K562 (cell line): ENCODE results near the gene COPG2. TPM values are rescaled to one million over a fixed set of nuclear protein-coding genes. Genes with fewer than 3 reads are reported as not detected.
A peak's percentile ranks its signal among the peaks of the same experiment; 100 is the strongest.

Experiments
- CBFA2T3 ChIP-seq: fragments of 450-650 bp; IDR thresholded peaks from 2 replicates; pipeline ENCODE4 v1.6.1; 2017
- CCAR2 ChIP-seq: fragments of 200-400 bp; formaldehyde crosslinking; IDR thresholded peaks from 2 replicates; pipeline ENCODE4 v1.6.1; 2017; ENCODE audit warnings: mild to moderate bottlenecking, low read depth, low read length
- CHCHD3 ChIP-seq: fragments of 250-450 bp; sonication (Bioruptor Pico); IDR thresholded peaks from 2 replicates; pipeline ENCODE4 v2.1.2; 2022; ENCODE audit warnings: mild to moderate bottlenecking
- DPF2 ChIP-seq: fragments of 450-650 bp; IDR thresholded peaks from 2 replicates; pipeline ENCODE4 v1.6.1; 2016
- IRF2 ChIP-seq: sonication (generic); formaldehyde crosslinking; IDR thresholded peaks from 2 replicates; pipeline ENCODE4 v1.8.1; 2022; ENCODE audit warnings: mild to moderate bottlenecking, missing genetic modification reagents
- MAFF ChIP-seq: IDR thresholded peaks from 2 replicates; pipeline ENCODE4 v1.6.1; 2012; ENCODE audit warnings: low read length, improper control_type of control experiment
- NBN ChIP-seq: fragments of 450-650 bp; IDR thresholded peaks from 2 replicates; pipeline ENCODE4 v1.6.1; 2016; ENCODE audit warnings: low read depth, mild to moderate bottlenecking
- SIN3A ChIP-seq, 2 experiments: fragments of 150-350 bp in 1 of 2; IDR thresholded peaks; 2 replicates each; pipeline ENCODE4 v1.6.1; 2011 to 2016; ENCODE audit warnings: borderline replicate concordance in 2 of 2, low read depth in 2 of 2, low read length in 2 of 2, mild to moderate bottlenecking in 2 of 2, moderate library complexity in 2 of 2; ENCODE audit not compliant: control insufficient read depth in 1 of 2
- SREBF1 ChIP-seq: fragments of 150-350 bp; IDR thresholded peaks from 2 replicates; pipeline ENCODE4 v1.6.1; 2014; ENCODE audit warnings: antibody characterized with exemption, low read depth, low read length, borderline replicate concordance
- SRF ChIP-seq, 2 experiments: fragments of 250-450, 450-650 bp in 1 of 2; sonication (Bioruptor Pico) in 1 of 2; sonication (generic) in 1 of 2; formaldehyde crosslinking; IDR thresholded peaks; 2 replicates each; pipeline versions ENCODE4 v1.5.0 to v1.5.1; 2020 to 2022; ENCODE audit warnings: mild to moderate bottlenecking in 1 of 2, missing genetic modification reagents in 1 of 2
- SRSF1 ChIP-seq: fragments of 200-400 bp; formaldehyde crosslinking; IDR thresholded peaks from 2 replicates; pipeline ENCODE4 v1.6.1; 2017; ENCODE audit warnings: mild to moderate bottlenecking, low read depth, low read length, moderate library complexity
- ZC3H4 ChIP-seq: sonication (generic); formaldehyde crosslinking; IDR thresholded peaks from 2 replicates; pipeline ENCODE4 v1.9.0; 2021; ENCODE audit warnings: missing genetic modification reagents, borderline replicate concordance
- ZFP30 ChIP-seq: fragments of 250-450 bp; sonication (Bioruptor Pico); IDR thresholded peaks from 2 replicates; pipeline ENCODE4 v1.8.0; 2022; ENCODE audit warnings: moderate library complexity, mild to moderate bottlenecking, inconsistent platforms, borderline replicate concordance
- ZSCAN29 ChIP-seq: fragments of 450-650 bp; IDR thresholded peaks from 2 replicates; pipeline ENCODE4 v1.6.1; 2017
- polyA plus RNA-seq, 8 experiments: library from polyadenylated mRNA; depleted of rRNA in 4 of 8; stranded (reverse) in 5 of 8; unstranded in 3 of 8; fragments of >200 nt; fragmentation: Nextera tagmentation in 2 of 8; fragmentation: Illumina TruSeq in 1 of 8; extraction: Ambion mirVana in 2 of 8; extraction: Trizol in 1 of 8; gene quantifications; 2 replicates each; pipeline versions ENCODE4 v1.2.1 to v1.2.3, GENCODE V29; 2011 to 2014; ENCODE audit warnings: inconsistent platforms in 1 of 8, missing spikeins in 1 of 8
- total RNA-seq, 7 experiments: library from RNA; depleted of rRNA in 6 of 7; stranded (reverse); fragments of >200 nt in 6 of 7; fragmentation: Illumina TruSeq in 2 of 7; extraction: Trizol in 2 of 7; gene quantifications; 2 replicates each; pipeline versions ENCODE4 v1.2.1 to v1.2.3, GENCODE V29; 2011 to 2021; ENCODE audit warnings: low replicate concordance in 1 of 7
- TF ChIP-seq, protein P1 (sequence below), 2 experiments: fragments of 450-650 bp; formaldehyde crosslinking in 1 of 2; IDR thresholded peaks; 2 replicates each; pipeline versions ENCODE4 v1.4.0 to v1.6.1; 2014 to 2020; ENCODE audit warnings: mild to moderate bottlenecking in 2 of 2, borderline replicate concordance in 1 of 2, low read depth in 1 of 2
- TF ChIP-seq, protein P2 (sequence below): fragments of 250-450 bp; sonication (Bioruptor Pico); IDR thresholded peaks from 2 replicates; pipeline ENCODE4 v1.4.0; 2020
- TF ChIP-seq, protein P3 (sequence below), 2 experiments: fragments of 450-650 bp; conservative IDR thresholded peaks; 2 replicates each; pipeline ENCODE4 v1.6.1; 2017; ENCODE audit warnings: mild to moderate bottlenecking in 2 of 2, moderate library complexity in 2 of 2

The COPG2 gene
- total and polyA plus RNA-seq, 9 of the 15 experiments (the other 6 are each of a cell fraction or from before 2014, with no cell fraction given): 6.6 to 104 (median 32.5) TPM

DNA sequence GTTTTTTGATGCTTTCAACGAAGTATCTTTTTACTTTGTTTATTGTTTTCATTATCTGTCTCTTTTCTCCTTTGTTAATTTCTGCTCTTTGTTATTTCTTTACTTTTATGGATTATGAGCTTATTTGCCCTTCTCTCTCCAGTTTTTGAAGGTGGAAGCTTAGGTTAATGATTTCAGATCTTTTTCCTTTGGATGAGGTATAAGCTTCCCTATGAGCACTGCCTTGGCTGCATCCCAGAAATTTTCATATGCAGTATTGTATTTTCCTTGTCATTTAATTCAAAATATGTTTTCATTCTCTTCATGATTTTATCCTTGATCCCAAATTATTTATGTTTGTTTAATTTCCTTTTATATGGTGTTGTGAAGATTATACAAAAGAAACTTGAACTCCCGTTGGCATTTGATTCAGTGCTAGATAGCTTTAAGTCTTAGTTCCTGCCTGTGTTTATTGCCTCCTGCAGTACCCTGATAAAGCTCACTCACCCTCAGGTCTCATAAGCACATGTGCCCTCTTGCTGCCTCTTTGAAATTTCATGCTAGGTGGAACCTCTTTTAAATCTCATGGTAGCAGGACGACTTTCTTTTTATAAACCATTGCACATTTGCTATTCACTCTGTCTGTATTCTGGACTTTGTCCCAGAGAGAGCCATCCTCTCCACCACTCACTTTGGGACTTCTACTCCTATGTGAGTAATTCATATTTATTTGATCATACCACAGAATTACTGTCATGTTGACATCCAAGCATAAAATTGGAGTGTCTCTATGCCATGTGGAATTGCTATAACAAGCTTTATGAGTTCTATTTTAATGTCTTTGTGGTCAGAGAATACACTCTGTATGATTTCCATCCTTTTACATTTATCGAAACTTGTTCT lies 204.8 kb downstream of the COPG2 start (continued):
- TF ChIP-seq, protein P1, sequence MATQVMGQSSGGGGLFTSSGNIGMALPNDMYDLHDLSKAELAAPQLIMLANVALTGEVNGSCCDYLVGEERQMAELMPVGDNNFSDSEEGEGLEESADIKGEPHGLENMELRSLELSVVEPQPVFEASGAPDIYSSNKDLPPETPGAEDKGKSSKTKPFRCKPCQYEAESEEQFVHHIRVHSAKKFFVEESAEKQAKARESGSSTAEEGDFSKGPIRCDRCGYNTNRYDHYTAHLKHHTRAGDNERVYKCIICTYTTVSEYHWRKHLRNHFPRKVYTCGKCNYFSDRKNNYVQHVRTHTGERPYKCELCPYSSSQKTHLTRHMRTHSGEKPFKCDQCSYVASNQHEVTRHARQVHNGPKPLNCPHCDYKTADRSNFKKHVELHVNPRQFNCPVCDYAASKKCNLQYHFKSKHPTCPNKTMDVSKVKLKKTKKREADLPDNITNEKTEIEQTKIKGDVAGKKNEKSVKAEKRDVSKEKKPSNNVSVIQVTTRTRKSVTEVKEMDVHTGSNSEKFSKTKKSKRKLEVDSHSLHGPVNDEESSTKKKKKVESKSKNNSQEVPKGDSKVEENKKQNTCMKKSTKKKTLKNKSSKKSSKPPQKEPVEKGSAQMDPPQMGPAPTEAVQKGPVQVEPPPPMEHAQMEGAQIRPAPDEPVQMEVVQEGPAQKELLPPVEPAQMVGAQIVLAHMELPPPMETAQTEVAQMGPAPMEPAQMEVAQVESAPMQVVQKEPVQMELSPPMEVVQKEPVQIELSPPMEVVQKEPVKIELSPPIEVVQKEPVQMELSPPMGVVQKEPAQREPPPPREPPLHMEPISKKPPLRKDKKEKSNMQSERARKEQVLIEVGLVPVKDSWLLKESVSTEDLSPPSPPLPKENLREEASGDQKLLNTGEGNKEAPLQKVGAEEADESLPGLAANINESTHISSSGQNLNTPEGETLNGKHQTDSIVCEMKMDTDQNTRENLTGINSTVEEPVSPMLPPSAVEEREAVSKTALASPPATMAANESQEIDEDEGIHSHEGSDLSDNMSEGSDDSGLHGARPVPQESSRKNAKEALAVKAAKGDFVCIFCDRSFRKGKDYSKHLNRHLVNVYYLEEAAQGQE (IDR thresholded peaks at IDR 0.05; ENCODE audit: borderline replicate concordance): no peak; the same call in 1 of the 2 replicates
- TF ChIP-seq, protein P1 (CRISPR knock-in tag; IDR thresholded peaks at IDR 0.05; ENCODE audit: low read depth): no peak
- TF ChIP-seq, protein P2, sequence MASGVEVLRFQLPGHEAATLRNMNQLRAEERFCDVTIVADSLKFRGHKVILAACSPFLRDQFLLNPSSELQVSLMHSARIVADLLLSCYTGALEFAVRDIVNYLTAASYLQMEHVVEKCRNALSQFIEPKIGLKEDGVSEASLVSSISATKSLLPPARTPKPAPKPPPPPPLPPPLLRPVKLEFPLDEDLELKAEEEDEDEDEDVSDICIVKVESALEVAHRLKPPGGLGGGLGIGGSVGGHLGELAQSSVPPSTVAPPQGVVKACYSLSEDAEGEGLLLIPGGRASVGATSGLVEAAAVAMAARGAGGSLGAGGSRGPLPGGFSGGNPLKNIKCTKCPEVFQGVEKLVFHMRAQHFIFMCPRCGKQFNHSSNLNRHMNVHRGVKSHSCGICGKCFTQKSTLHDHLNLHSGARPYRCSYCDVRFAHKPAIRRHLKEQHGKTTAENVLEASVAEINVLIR (CRISPR knock-in tag): no peak
- no peak for TF ChIP-seq ZC3H4 (CRISPR knock-in tag)
- TF ChIP-seq SIN3A (IDR thresholded peaks at IDR 0.05; ENCODE audit: borderline replicate concordance in 2 of 2, control insufficient read depth in 1 of 2, low read depth in 2 of 2, low read length in 2 of 2): no peak
- TF ChIP-seq SRSF1: no peak
- TF ChIP-seq SREBF1: no peak
- no peak for TF ChIP-seq SRF (CRISPR knock-in tag; IDR thresholded peaks at IDR 0.05)
- no peak for TF ChIP-seq ZSCAN29
- no peak for TF ChIP-seq NBN
- no peak for TF ChIP-seq CHCHD3 (CRISPR knock-in tag)
- TF ChIP-seq CBFA2T3: peak; percentile 77
- TF ChIP-seq ZFP30: no peak
- no peak for TF ChIP-seq CCAR2
- no peak for TF ChIP-seq IRF2 (CRISPR knock-in tag)
- TF ChIP-seq MAFF: no peak
- peak; percentile 73 for TF ChIP-seq DPF2
- TF ChIP-seq, protein P3, sequence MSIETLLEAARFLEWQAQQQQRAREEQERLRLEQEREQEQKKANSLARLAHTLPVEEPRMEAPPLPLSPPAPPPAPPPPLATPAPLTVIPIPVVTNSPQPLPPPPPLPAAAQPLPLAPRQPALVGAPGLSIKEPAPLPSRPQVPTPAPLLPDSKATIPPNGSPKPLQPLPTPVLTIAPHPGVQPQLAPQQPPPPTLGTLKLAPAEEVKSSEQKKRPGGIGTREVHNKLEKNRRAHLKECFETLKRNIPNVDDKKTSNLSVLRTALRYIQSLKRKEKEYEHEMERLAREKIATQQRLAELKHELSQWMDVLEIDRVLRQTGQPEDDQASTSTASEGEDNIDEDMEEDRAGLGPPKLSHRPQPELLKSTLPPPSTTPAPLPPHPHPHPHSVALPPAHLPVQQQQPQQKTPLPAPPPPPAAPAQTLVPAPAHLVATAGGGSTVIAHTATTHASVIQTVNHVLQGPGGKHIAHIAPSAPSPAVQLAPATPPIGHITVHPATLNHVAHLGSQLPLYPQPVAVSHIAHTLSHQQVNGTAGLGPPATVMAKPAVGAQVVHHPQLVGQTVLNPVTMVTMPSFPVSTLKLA (conservative IDR thresholded peaks at IDR 0.05): 0 out of 4 replicates have a peak, but pooled peaks have one; percentile 22 to 30
